ENCODE measurements around the gene DUS1L. TPM values are rescaled to one million over a fixed set of nuclear protein-coding genes. Genes with fewer than 3 reads are reported as not detected.
A peak's percentile ranks its signal among the peaks of the same experiment; 100 is the strongest.
"Not testable (repeated sequence)": the region's sequence is repeated elsewhere in the genome, so short reads cannot be mapped to it uniquely, and the experiment has no call there.

Gene DUS1L
- total RNA-seq, 8 experiments from 2014 or later: 32.3 to 91.1 (median 47.2) TPM

- H3K4me3 ChIP-seq: no peak overlapping the region
- ATAC-seq (replicated peaks in 6 of 8): no peak
- in situ Hi-C loops (cut with MboI; ENCODE audit: low pct_unique_long_range_greater_than_20kb in 2 of 9, low sequenced_read_pairs in 9 of 9, unreplicated experiment in 9 of 9): loop anchor here in 4 of 9 experiments (25.0 kb wide), 2 partner anchors 96 to 121 kb away; no protein-coding TSS in a partner anchor
- 4 to 91% (median 68%) methylated on average over 3 to 16 of the region's 17 CpGs for WGBS, 10 experiments
- no peak overlapping the region for H3K27ac ChIP-seq
- peaks cover 4% of the 10 kb centered on the region in 2 donors for H3K4me1 ChIP-seq (replicated peaks in 1 of 2)
Observed at GRCh38 chr17:82041144-82041814, 24.3 kb downstream of the DUS1L start.

GRCh38 chr17:82039695-82040299, 25.8 kb downstream of the DUS1L start:
- ATAC-seq (replicated peaks in 6 of 8): no peak
- Histone ChIP-seq H3K4me3 (no peak overlapping the region), H3K4me1 (replicated peaks in 1 of 2) (peaks cover 6% of the 10 kb centered on the region in 2 donors), H3K27ac (no peak overlapping the region)
- WGBS, 10 experiments: 80 to 100% (median 93%) methylated on average over 1 to 4 of the region's 8 CpGs; no CpG with 5 or more reads in 6 of the 10 experiments
- in situ Hi-C loops (cut with MboI; ENCODE audit: low pct_unique_long_range_greater_than_20kb in 2 of 9, low sequenced_read_pairs in 9 of 9, unreplicated experiment in 9 of 9): loop anchor here in 5 of 9 experiments (10.0 to 25.0 kb wide), 3 partner anchors 98 to 123 kb away; no protein-coding TSS in a partner anchor

DNA sequence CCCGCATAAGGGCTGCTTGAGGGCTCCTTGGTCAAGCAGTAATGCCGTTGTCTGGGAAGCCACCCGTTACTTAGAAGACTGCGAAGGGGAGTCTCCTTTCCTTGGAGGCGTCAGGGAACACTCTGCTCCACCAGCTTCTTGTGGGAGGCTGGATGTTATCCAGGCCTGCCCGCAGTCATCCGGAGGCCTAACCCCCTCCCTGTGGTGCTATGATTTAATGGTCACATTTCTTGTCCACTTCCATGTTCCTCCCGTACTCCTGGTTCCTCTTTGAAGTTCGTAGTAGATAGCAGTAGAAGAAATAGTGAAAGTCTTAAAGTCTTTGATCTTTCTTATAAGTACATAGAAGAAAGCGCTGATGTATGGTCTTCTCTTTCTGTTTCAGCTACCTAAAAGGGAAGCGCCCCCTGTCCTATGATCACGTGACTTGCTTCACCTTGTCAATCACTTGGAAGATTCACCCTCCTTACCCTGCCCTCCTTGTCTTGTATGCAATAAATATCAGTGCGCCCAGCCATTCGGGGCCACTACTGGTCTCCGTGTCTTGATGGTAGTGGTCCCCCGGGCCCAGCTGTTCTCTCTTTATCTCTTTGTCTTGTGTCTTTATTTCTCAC, 26.7 kb downstream of the DUS1L start:
- H3K4me3 ChIP-seq: not testable (repeated sequence)
- WGBS, 10 experiments: 83 to 100% (median 95%) methylated on average over 2 to 10 of the region's 16 CpGs; no CpG with 5 or more reads in 3 of the 10 experiments
- in situ Hi-C loops (cut with MboI; ENCODE audit: low pct_unique_long_range_greater_than_20kb in 2 of 9, low sequenced_read_pairs in 9 of 9, unreplicated experiment in 9 of 9): loop anchor here in 5 of 9 experiments (10.0 to 25.0 kb wide), 3 partner anchors 98 to 123 kb away; no protein-coding TSS in a partner anchor

DNA sequence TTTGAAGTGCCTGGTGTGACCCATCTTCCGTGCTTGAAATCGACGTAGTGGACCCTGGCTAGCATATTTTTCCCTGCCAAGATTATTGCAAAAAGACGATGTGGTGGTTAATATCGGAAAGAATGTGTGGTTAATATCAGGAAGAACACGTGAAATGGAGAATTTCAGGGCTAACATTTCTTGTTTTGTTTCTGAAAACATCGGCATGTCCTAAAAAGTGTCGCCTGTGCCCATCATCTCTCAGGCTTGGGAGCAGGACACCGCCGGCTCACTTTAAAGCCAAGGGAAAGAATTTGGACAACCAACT, 27.8 kb downstream of the DUS1L start:
- in situ Hi-C loops (cut with MboI; ENCODE audit: low pct_unique_long_range_greater_than_20kb in 2 of 9, low sequenced_read_pairs in 9 of 9, unreplicated experiment in 9 of 9): loop anchor here in 5 of 9 experiments (10.0 to 25.0 kb wide), 3 partner anchors 99 to 124 kb away; no protein-coding TSS in a partner anchor
- no peak for ATAC-seq (replicated peaks in 6 of 8)
- Histone ChIP-seq H3K4me1 (replicated peaks in 1 of 2) (peaks cover 7 to 14% of the 10 kb centered on the region in 2 donors), H3K4me3 (peak overlapping the region; percentile 60 to 84 (median 64)), H3K27ac (no peak overlapping the region)
- WGBS, 10 experiments: 0 to 41% (median 14%) methylated on average over 1 to 7 of the region's 10 CpGs; no CpG with 5 or more reads in 4 of the 10 experiments

More for the DNA sequence above, 26.7 kb downstream of the DUS1L start:
- not testable (repeated sequence) for H3K27ac ChIP-seq; ATAC-seq (replicated peaks in 6 of 8)
- H3K4me1 ChIP-seq (replicated peaks in 1 of 2): peaks cover 6 to 12% of the 10 kb centered on the region in 2 donors

- Histone ChIP-seq H3K4me3 (peak within 1 kb of the TSS; percentile 60 to 84 (median 64)), H3K4me1 (replicated peaks in 1 of 2) (peaks cover 12 to 17% of the 10 kb centered on the region in 2 donors), H3K27ac (peak within 1 kb of the TSS; percentile 78 to 81)
- ATAC-seq (replicated peaks in 6 of 8): peak; percentile 89 to 96 (median 92)
- 0% methylated on average over 2 to 3 of the region's 92 CpGs; no CpG with 5 or more reads in 8 of the 10 experiments for WGBS, 10 experiments
- in situ Hi-C loops (cut with MboI; ENCODE audit: low pct_unique_long_range_greater_than_20kb in 2 of 9, low sequenced_read_pairs in 9 of 9, unreplicated experiment in 9 of 9): loop anchor here in 5 of 9 experiments (10.0 to 25.0 kb wide), 3 partner anchors 100 to 125 kb away; no protein-coding TSS in a partner anchor
Observed at GRCh38 chr17:82037092-82037888, 28.3 kb downstream of the DUS1L start, which contains the start of gene DCXR. DCXR (minus strand) TSS chr17:82037697; CDS start chr17:82037682, 15 bp downstream.

DNA sequence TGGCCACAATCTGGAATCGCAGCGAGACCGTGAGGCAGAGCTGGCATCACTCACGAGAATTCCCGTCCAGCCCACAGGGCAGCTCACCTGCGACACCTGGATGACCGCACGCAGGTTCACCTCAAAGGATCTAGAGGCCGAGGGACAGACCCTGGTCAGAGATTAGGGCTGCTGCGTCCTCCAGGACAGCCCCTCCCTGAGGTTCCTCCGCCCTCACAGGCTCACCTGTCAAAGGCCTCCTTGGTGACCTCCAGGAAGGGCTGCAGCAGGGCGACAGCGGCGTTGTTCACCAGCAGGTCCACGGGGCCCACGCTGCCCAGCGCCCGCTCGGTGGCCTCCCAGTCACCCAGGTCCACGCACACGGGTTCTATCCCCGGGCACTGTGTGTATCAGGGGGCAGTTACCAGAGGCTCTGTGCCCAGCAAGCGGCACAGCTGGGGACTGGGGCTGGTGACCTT, 28.9 kb downstream of the DUS1L start:
- WGBS, 10 experiments: 0 to 31% methylated on average over 1 to 7 of the region's 23 CpGs; no CpG with 5 or more reads in 8 of the 10 experiments
- peak overlapping the region; percentile 60 to 84 (median 64) for H3K4me3 ChIP-seq
- ATAC-seq (replicated peaks in 6 of 8): peak in 1 of 8 experiments; percentile 0
- in situ Hi-C loops (cut with MboI; ENCODE audit: low pct_unique_long_range_greater_than_20kb in 2 of 9, low sequenced_read_pairs in 9 of 9, unreplicated experiment in 9 of 9): loop anchor here in 5 of 9 experiments (10.0 to 25.0 kb wide), 3 partner anchors 101 to 126 kb away; no protein-coding TSS in a partner anchor
- H3K27ac ChIP-seq: peak overlapping the region; percentile 78 to 81
- peaks cover 13 to 17% of the 10 kb centered on the region in 2 donors for H3K4me1 ChIP-seq (replicated peaks in 1 of 2)

- H3K27ac ChIP-seq: no peak overlapping the region
- H3K4me1 ChIP-seq (replicated peaks in 1 of 2): peaks cover 13 to 17% of the 10 kb centered on the region in 2 donors
- WGBS, 10 experiments: 81 to 100% (median 94%) methylated on average over 1 to 6 of the region's 20 CpGs; no CpG with 5 or more reads in 5 of the 10 experiments
- ATAC-seq (replicated peaks in 6 of 8): no peak
- H3K4me3 ChIP-seq: peak overlapping the region; percentile 60 to 84 (median 64)
- in situ Hi-C loops (cut with MboI; ENCODE audit: low pct_unique_long_range_greater_than_20kb in 2 of 9, low sequenced_read_pairs in 9 of 9, unreplicated experiment in 9 of 9): loop anchor here in 5 of 9 experiments (10.0 to 25.0 kb wide), 3 partner anchors 101 to 126 kb away; no protein-coding TSS in a partner anchor
Observed at GRCh38 chr17:82035956-82036633, 29.5 kb downstream of the DUS1L start.

DNA sequence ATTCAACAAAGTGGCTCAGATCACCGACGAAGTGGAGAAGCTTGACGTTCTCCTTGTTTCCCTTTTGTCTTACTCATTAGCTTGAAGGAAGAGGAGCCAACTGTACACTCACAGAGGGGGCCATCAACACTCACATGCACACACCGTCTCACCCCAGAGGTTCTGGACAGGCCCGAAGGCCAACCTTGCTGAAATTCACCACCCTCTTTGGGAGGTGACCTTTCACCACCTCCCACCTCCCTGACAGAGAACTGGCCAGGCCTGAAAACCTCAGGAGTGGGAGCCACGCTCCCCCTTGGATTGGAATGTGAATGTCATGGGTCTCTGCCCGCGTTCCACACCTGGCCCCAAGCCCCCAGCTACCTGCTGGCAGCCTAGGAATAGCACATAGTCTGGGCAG, 30.1 kb downstream of the DUS1L start:
- H3K4me3 ChIP-seq: no peak overlapping the region
- ATAC-seq (replicated peaks in 6 of 8): no peak
- H3K27ac ChIP-seq: no peak overlapping the region
- peaks cover 13 to 17% of the 10 kb centered on the region in 2 donors for H3K4me1 ChIP-seq (replicated peaks in 1 of 2)
- in situ Hi-C loops (cut with MboI; ENCODE audit: low pct_unique_long_range_greater_than_20kb in 2 of 9, low sequenced_read_pairs in 9 of 9, unreplicated experiment in 9 of 9): loop anchor here in 5 of 9 experiments (10.0 to 25.0 kb wide), 3 partner anchors 102 to 127 kb away; no protein-coding TSS in a partner anchor
- WGBS, 10 experiments: 60 to 100% (median 91%) methylated on average over 1 to 3 of the region's 8 CpGs; no CpG with 5 or more reads in 6 of the 10 experiments

DNA sequence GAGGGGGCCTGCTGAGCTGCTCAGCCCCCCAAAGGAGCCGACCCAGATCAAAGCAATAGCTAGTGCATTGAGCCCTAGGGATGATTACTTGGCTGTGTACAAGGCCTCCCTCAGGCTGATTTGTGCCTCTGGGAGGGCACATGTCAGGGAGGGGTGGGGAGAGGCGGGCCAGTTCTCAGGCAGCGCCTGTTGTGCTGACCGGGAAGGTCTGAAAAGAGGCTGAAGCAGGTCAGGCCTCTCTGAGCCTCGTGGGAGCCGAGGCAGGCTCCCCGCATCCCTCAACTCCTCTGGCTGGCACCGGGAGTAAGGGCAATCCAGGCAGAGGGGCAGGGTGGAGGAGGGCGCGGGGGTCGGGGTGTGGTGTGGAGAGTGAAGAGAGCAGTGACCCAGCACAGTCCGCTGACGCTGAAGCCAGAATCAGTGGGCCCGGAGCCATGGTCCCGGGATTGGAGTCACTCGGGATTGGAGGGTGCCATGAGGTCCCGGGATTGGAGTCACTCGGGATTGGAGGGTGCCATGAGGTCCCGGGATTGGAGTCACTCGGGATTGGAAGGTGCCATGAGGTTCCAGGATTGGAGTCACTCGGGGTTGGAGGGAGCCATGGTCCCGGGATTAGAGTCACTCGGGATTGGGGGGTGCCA, 31.1 kb downstream of the DUS1L start:
- Histone ChIP-seq H3K4me1 (replicated peaks in 1 of 2) (peaks cover 20 to 22% of the 10 kb centered on the region in 2 donors), H3K4me3 (no peak overlapping the region), H3K27ac (no peak overlapping the region)
- ATAC-seq (replicated peaks in 6 of 8): no peak
- 20 to 77% (median 70%) methylated on average over 1 to 5 of the region's 23 CpGs; no CpG with 5 or more reads in 5 of the 10 experiments for WGBS, 10 experiments
- in situ Hi-C loops (cut with MboI; ENCODE audit: low pct_unique_long_range_greater_than_20kb in 2 of 9, low sequenced_read_pairs in 9 of 9, unreplicated experiment in 9 of 9): loop anchor here in 5 of 9 experiments (10.0 to 25.0 kb wide), 3 partner anchors 103 to 128 kb away; no protein-coding TSS in a partner anchor

GRCh38 chr17:82033359-82034085, 32.1 kb downstream of the DUS1L start:
- H3K4me3 ChIP-seq: no peak overlapping the region
- H3K27ac ChIP-seq: no peak overlapping the region
- peaks cover 20 to 22% of the 10 kb centered on the region in 2 donors for H3K4me1 ChIP-seq (replicated peaks in 1 of 2)
- WGBS, 10 experiments: 91% methylated on average over 11 of the region's 38 CpGs; no CpG with 5 or more reads in 9 of the 10 experiments
- in situ Hi-C loops (cut with MboI; ENCODE audit: low pct_unique_long_range_greater_than_20kb in 2 of 9, low sequenced_read_pairs in 9 of 9, unreplicated experiment in 9 of 9): loop anchor here in 5 of 9 experiments (10.0 to 25.0 kb wide), 3 partner anchors 104 to 129 kb away; no protein-coding TSS in a partner anchor
- no peak for ATAC-seq (replicated peaks in 6 of 8)
